ENCODE measurements around the gene YPEL2. TPM values are rescaled to one million over a fixed set of nuclear protein-coding genes. Genes with fewer than 3 reads are reported as not detected.

YPEL2 gene
- total RNA-seq, 1 donor from 2014 or later, result 28.9 TPM

GRCh38 chr17:59370593-59371299 is 39.3 kb downstream of the YPEL2 start:
- ATAC-seq (ENCODE audit: poor library complexity) (peak; percentile 3), DNase-seq (no peak)
- intact Hi-C loops (cut with DNase I), result loop anchor here (5.0 kb wide), 2 partner anchors 38 to 67 kb away; partner anchors contain the start of gene YPEL2

- ATAC-seq (ENCODE audit: poor library complexity) (peak; percentile 27), DNase-seq (peak; percentile 68)
- intact Hi-C loops (cut with DNase I), result loop anchor here (5.0 kb wide), 2 partner anchors 39 to 66 kb away; partner anchors contain the start of gene YPEL2
These were observed 40.1 kb downstream of the YPEL2 start for GRCh38 chr17:59371416-59372100.

- no peak for DNase-seq
- ATAC-seq (ENCODE audit: poor library complexity), result peak; percentile 63
- intact Hi-C loops (cut with DNase I), result loop anchor here (5.0 kb wide), 2 partner anchors 40 to 65 kb away; partner anchors contain the start of gene YPEL2
These were observed 40.8 kb downstream of the YPEL2 start for GRCh38 chr17:59372138-59372751.

- ATAC-seq (ENCODE audit: poor library complexity) (peak; percentile 47), DNase-seq (no peak)
- intact Hi-C loops (cut with DNase I), result loop anchor here (5.0 kb wide), 2 partner anchors 42 to 63 kb away; partner anchors contain the start of gene YPEL2
These were observed 42.5 kb downstream of the YPEL2 start for GRCh38 chr17:59373882-59374495.

- intact Hi-C loops (cut with DNase I), result loop anchor here (5.0 kb wide), 2 partner anchors 42 to 63 kb away; partner anchors contain the start of gene YPEL2
- ATAC-seq (ENCODE audit: poor library complexity), result no peak
- DNase-seq, result no peak
These were observed 43.2 kb downstream of the YPEL2 start for GRCh38 chr17:59374612-59375011.

- ATAC-seq (ENCODE audit: poor library complexity) (no peak), DNase-seq (no peak)
- intact Hi-C loops (cut with DNase I), result no loop called here
These were observed 44.4 kb downstream of the YPEL2 start for GRCh38 chr17:59375857-59376256.

GRCh38 chr17:59376506-59376905 is 45.1 kb downstream of the YPEL2 start:
- no peak for ATAC-seq (ENCODE audit: poor library complexity)
- intact Hi-C loops (cut with DNase I), result no loop called here

GRCh38 chr17:59377410-59377809 is 46.0 kb downstream of the YPEL2 start:
- ATAC-seq (ENCODE audit: poor library complexity) (no peak), DNase-seq (no peak)
- intact Hi-C loops (cut with DNase I), result no loop called here

More at GRCh38 chr17:59376506-59376905, 45.1 kb downstream of the YPEL2 start:
- DNase-seq, result no peak

GRCh38 chr17:59378675-59379074 is 47.2 kb downstream of the YPEL2 start:
- DNase-seq, result peak; percentile 26
- intact Hi-C loops (cut with DNase I), result no loop called here
- ATAC-seq (ENCODE audit: poor library complexity), result no peak

GRCh38 chr17:59380474-59380873 is 49.0 kb downstream of the YPEL2 start:
- intact Hi-C loops (cut with DNase I), result loop anchor here (5.0 kb wide), 1 partner anchor 47 kb away; no protein-coding TSS in a partner anchor

GRCh38 chr17:59381716-59382570 is 50.5 kb downstream of the YPEL2 start:
- intact Hi-C loops (cut with DNase I), result loop anchor here (5.0 kb wide), 1 partner anchor 45 kb away; no protein-coding TSS in a partner anchor
- peak; percentile 70 for DNase-seq
- ATAC-seq (ENCODE audit: poor library complexity), result peak; percentile 84

More at GRCh38 chr17:59380474-59380873, 49.0 kb downstream of the YPEL2 start:
- ATAC-seq (ENCODE audit: poor library complexity), result no peak
- no peak for DNase-seq

- intact Hi-C loops (cut with DNase I), result loop anchor here (5.0 kb wide), 1 partner anchor 43 kb away; no protein-coding TSS in a partner anchor
- DNase-seq, result no peak
- no peak for ATAC-seq (ENCODE audit: poor library complexity)
These were observed 52.4 kb downstream of the YPEL2 start for GRCh38 chr17:59383893-59384292.

GRCh38 chr17:59387351-59388068 is 56.1 kb downstream of the YPEL2 start:
- DNase-seq, result no peak
- peak; percentile 52 for ATAC-seq (ENCODE audit: poor library complexity)
- intact Hi-C loops (cut with DNase I), result no loop called here

GRCh38 chr17:59388069-59388556 is 56.7 kb downstream of the YPEL2 start:
- peak; percentile 31 for ATAC-seq (ENCODE audit: poor library complexity)
- no peak for DNase-seq
- intact Hi-C loops (cut with DNase I), result no loop called here

GRCh38 chr17:59389066-59389465 is 57.6 kb downstream of the YPEL2 start:
- ATAC-seq (ENCODE audit: poor library complexity) (no peak), DNase-seq (no peak)
- intact Hi-C loops (cut with DNase I), result no loop called here

GRCh38 chr17:59391021-59391420 is 59.6 kb downstream of the YPEL2 start:
- DNase-seq (no peak), ATAC-seq (ENCODE audit: poor library complexity) (no peak)
- intact Hi-C loops (cut with DNase I), result no loop called here
